ENCODE results near the gene UPK1B. TPM values are rescaled to one million over a fixed set of nuclear protein-coding genes. Genes with fewer than 3 reads are reported as not detected.
"Not testable (repeated sequence)": the region's sequence is repeated elsewhere in the genome, so short reads cannot be mapped to it uniquely, and the experiment has no call there.

UPK1B gene
- total and polyA plus RNA-seq, 3 donors from 2014 or later: 0.50 to 2.2 (median 0.79) TPM

DNA sequence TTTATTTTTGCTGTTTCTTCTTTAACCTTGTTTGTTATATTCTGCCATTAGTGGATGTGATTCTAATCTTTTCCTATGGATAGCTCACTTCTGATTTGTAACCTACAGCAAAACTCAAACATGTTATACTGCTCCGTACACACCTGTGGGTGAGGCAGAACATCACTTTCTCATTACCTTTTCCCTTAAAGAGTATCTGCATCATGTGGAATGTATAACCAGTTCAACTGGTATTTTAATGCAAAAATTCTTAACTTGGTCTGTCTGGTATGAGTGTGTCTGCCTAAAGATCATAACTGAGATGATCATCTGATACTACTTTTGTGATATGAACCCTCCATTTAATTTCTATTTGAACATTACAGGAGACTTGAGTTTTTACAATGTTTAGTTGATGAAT is 13.0 kb upstream of the UPK1B start:
- no peak overlapping the region for H3K27ac ChIP-seq
- TF ChIP-seq POLR2A (IDR thresholded peaks at IDR 0.05) (no peak), CTCF (IDR thresholded peaks at IDR 0.05) (no peak)
- no peaks in the 10 kb centered on the region for H3K36me3 ChIP-seq (ENCODE audit: low read depth, missing control alignments)
- no peaks in the 10 kb centered on the region for H3K4me1 ChIP-seq
- no peak for DNase-seq
- no peak overlapping the region for H3K4me3 ChIP-seq
- no peaks in the 10 kb centered on the region for H3K9me3 ChIP-seq
- no peaks in the 10 kb centered on the region for H3K27me3 ChIP-seq
- intact Hi-C loops (cut with DNase I; ENCODE audit: low total_unique reads): no loop called here
- 88% methylated on average over 1 of the region's 1 CpG for WGBS, 2 donors

DNA sequence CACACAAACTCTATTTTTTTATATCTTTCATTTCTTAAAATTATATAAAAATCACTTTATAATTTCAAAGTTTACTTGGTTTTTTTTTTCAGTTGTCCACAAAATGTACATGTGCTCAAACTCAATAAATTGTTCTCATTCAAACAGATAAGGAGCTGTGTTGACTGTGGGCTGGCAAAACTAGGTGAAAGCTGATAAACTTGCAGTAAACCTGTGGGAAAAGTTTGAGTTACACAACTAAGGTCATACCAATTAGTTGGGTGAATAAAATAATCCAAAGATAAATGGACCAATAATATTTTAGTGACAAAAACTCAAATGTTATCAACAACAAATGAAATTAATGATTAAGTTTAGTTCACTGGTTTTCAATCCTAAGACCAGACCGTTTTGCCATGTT is 12.6 kb upstream of the UPK1B start:
- H3K4me1 ChIP-seq: no peaks in the 10 kb centered on the region
- 77 to 87% methylated on average over 1 of the region's 1 CpG for WGBS, 2 donors
- intact Hi-C loops (cut with DNase I; ENCODE audit: low total_unique reads): no loop called here
- DNase-seq: no peak
- no peaks in the 10 kb centered on the region for H3K36me3 ChIP-seq (ENCODE audit: low read depth, missing control alignments)
- no peaks in the 10 kb centered on the region for H3K27me3 ChIP-seq
- H3K27ac ChIP-seq: no peak overlapping the region
- TF ChIP-seq CTCF (IDR thresholded peaks at IDR 0.05) (no peak), POLR2A (IDR thresholded peaks at IDR 0.05) (no peak)
- H3K4me3 ChIP-seq: no peak overlapping the region
- no peaks in the 10 kb centered on the region for H3K9me3 ChIP-seq

DNA sequence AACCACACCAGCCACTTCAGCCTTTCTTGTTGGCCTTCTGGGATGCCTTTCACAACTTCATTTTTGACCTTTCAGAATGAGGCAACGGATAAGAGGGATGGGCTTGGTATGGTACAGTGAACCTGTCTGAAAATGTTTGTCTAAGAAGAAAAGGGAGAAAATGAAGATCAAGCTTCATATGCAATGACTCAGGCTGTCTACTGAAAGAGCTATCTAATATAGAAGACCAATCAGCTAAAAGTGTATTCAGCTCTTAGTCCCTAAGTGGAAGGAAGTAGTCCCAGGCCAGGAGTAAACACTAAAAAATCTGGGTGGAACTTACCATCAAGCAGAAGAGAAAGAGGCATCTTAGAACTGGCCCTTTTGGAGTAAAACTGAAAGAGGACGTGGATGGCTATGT is 12.2 kb upstream of the UPK1B start:
- no peak overlapping the region for H3K4me3 ChIP-seq
- WGBS, 2 donors: 64 to 71% methylated on average over 2 of the region's 2 CpGs

GRCh38 chr3:119164745-119165144 is 8.7 kb upstream of the UPK1B start:
- DNase-seq; H3K36me3 ChIP-seq (ENCODE audit: low read depth, missing control alignments); intact Hi-C loops (cut with DNase I; ENCODE audit: low total_unique reads); H3K27ac ChIP-seq; H3K27me3 ChIP-seq; H3K4me3 ChIP-seq; H3K4me1 ChIP-seq; H3K9me3 ChIP-seq: not testable (repeated sequence)
- 85 to 86% methylated on average over 9 of the region's 9 CpGs for WGBS, 2 donors

More for the DNA sequence above, 12.2 kb upstream of the UPK1B start:
- no peak overlapping the region for H3K27ac ChIP-seq
- no peaks in the 10 kb centered on the region for H3K4me1 ChIP-seq
- intact Hi-C loops (cut with DNase I; ENCODE audit: low total_unique reads): no loop called here
- H3K36me3 ChIP-seq (ENCODE audit: low read depth, missing control alignments): no peaks in the 10 kb centered on the region
- H3K9me3 ChIP-seq: no peaks in the 10 kb centered on the region
- DNase-seq: no peak
- H3K27me3 ChIP-seq: no peaks in the 10 kb centered on the region
- TF ChIP-seq CTCF (IDR thresholded peaks at IDR 0.05): no peak
- no peak for TF ChIP-seq POLR2A (IDR thresholded peaks at IDR 0.05)

DNA sequence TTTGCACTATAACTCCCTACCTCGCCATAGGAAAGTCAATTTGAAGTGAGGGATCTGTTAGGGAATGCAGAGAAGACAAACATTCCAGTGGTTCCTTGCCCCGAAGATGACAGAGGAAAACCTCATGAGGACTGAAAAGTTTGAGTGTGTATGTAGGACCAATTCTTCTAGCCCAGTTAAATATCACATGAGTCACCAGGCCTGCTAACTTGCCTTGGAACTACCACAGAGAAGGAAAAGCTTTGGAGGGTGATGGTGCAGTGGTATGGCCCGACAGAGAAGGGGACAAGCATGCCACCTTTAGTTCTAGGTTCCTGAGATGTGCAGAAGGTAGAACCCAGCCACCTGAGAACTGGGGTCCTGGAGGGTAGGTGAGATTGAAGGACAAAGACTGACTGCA is 2.6 kb upstream of the UPK1B start:
- H3K27me3 ChIP-seq: no peaks in the 10 kb centered on the region
- H3K4me1 ChIP-seq: no peaks in the 10 kb centered on the region
- TF ChIP-seq POLR2A (IDR thresholded peaks at IDR 0.05) (no peak), CTCF (IDR thresholded peaks at IDR 0.05) (no peak)
- H3K9me3 ChIP-seq: no peaks in the 10 kb centered on the region
- WGBS, 2 donors: 90 to 92% methylated on average over 3 of the region's 3 CpGs
- no peaks in the 10 kb centered on the region for H3K36me3 ChIP-seq (ENCODE audit: low read depth, missing control alignments)
- no peak overlapping the region for H3K27ac ChIP-seq
- no peak for DNase-seq
- intact Hi-C loops (cut with DNase I; ENCODE audit: low total_unique reads): no loop called here
- H3K4me3 ChIP-seq: no peak overlapping the region

All from testis (tissue), 3 donors.